Measurements from ENCODE around the gene ALDH3B1.

DNA sequence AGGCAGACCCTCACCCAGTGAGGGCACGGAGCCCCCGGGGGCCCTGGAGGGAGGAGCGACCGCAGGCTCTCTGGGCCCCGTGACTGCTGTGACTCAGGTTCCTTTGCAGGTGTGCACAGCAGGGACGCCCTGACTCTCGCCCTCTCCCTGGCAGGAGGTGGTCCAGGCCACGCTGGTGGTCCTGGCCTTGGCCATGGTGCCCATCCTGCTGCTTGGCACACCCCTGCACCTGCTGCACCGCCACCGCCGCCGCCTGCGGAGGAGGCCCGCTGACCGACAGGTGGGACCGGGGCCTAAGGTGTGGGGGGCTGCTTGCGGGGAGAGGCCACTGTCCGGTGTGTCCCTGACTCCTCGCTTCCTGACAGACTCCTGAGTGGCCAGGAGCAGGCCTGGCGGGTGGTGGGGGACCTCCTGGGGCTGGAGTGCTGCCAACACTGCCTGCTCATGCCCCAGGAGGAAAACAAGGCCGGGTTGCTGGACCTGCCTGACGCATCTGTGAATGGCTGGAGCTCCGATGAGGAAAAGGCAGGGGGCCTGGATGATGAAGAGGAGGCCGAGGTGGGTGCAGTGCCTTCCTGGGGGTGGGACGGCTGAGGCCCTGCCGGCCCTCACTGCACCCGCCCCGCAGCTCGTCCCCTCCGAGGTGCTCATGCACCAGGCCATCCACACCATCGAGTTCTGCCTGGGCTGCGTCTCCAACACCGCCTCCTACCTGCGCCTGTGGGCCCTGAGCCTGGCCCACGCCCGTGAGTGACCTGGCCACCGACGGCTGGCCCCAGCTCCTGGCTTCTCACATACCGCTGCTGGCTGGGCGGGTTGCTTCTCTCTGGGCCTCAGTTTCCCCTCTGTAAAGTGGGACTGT, 39.6 kb downstream of the ALDH3B1 start:
- TF ChIP-seq, protein P1, sequence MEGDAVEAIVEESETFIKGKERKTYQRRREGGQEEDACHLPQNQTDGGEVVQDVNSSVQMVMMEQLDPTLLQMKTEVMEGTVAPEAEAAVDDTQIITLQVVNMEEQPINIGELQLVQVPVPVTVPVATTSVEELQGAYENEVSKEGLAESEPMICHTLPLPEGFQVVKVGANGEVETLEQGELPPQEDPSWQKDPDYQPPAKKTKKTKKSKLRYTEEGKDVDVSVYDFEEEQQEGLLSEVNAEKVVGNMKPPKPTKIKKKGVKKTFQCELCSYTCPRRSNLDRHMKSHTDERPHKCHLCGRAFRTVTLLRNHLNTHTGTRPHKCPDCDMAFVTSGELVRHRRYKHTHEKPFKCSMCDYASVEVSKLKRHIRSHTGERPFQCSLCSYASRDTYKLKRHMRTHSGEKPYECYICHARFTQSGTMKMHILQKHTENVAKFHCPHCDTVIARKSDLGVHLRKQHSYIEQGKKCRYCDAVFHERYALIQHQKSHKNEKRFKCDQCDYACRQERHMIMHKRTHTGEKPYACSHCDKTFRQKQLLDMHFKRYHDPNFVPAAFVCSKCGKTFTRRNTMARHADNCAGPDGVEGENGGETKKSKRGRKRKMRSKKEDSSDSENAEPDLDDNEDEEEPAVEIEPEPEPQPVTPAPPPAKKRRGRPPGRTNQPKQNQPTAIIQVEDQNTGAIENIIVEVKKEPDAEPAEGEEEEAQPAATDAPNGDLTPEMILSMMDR (conservative IDR thresholded peaks at IDR 0.05), result no peak
- no peak for TF ChIP-seq ZFX (IDR thresholded peaks at IDR 0.05)
